ENCODE measurements around the gene SLC37A1.

SLC37A1 gene

GRCh38 chr21:42559326-42559725 lies 45.7 kb downstream of the SLC37A1 start:
- no peak for DNase-seq

GRCh38 chr21:42560517-42561179 lies 47.0 kb downstream of the SLC37A1 start:
- no peak for DNase-seq

GRCh38 chr21:42561762-42562650 lies 48.4 kb downstream of the SLC37A1 start:
- DNase-seq, result no peak

- DNase-seq, result no peak
Measured at GRCh38 chr21:42562816-42563215, 49.2 kb downstream of the SLC37A1 start.

- DNase-seq, result no peak
Measured at GRCh38 chr21:42563261-42563660, 49.6 kb downstream of the SLC37A1 start.

GRCh38 chr21:42563686-42564085 lies 50.0 kb downstream of the SLC37A1 start:
- no peak for DNase-seq

- no peak for DNase-seq
Measured at GRCh38 chr21:42564561-42564971, 50.9 kb downstream of the SLC37A1 start.

GRCh38 chr21:42565206-42565810 lies 51.7 kb downstream of the SLC37A1 start:
- DNase-seq, result no peak

GRCh38 chr21:42565886-42566523 lies 52.4 kb downstream of the SLC37A1 start:
- no peak for DNase-seq

- DNase-seq, result no peak
Measured at GRCh38 chr21:42566524-42567213, 53.0 kb downstream of the SLC37A1 start.

GRCh38 chr21:42567214-42567555 lies 53.5 kb downstream of the SLC37A1 start:
- DNase-seq, result no peak

- DNase-seq, result no peak
Measured at GRCh38 chr21:42567861-42568260, 54.2 kb downstream of the SLC37A1 start.

- no peak for DNase-seq
Measured at GRCh38 chr21:42568376-42568775, 54.7 kb downstream of the SLC37A1 start.

GRCh38 chr21:42568866-42569731 lies 55.4 kb downstream of the SLC37A1 start:
- DNase-seq, result no peak

- DNase-seq, result no peak
Measured at GRCh38 chr21:42569732-42570301, 56.2 kb downstream of the SLC37A1 start.

GRCh38 chr21:42570362-42570761 lies 56.7 kb downstream of the SLC37A1 start:
- no peak for DNase-seq

- DNase-seq, result peak in 17 of 56 donors; percentile 5 to 54 (median 23)
Measured at GRCh38 chr21:42570841-42571387, 57.3 kb downstream of the SLC37A1 start.

GRCh38 chr21:42571391-42572150 lies 57.9 kb downstream of the SLC37A1 start:
- DNase-seq, result no peak

Measured in amygdala (tissue), 56 donors.